Adipose tissue (tissue), 3 donors: ENCODE data around the gene FAM83C. TPM values are rescaled to one million over a fixed set of nuclear protein-coding genes. Genes with fewer than 3 reads are reported as not detected.

Source experiments
- H3K27ac ChIP-seq: one replicate; pipeline ENCODE4 v1.5.1; 2013; ENCODE audit warnings: low read depth, low read length
- WGBS, 3 donors: extraction: QIAGEN DNeasy Blood & Tissue Kit; methylation state at CpG; one replicate each; pipeline ENCODE4 v1.1.7; 2013; 5-methylcytosine and 5-hydroxymethylcytosine counted together
- polyA plus RNA-seq, 3 donors: library from polyadenylated mRNA; stranded (reverse); fragments of 200-250 nt; gene quantifications; one replicate each; pipeline ENCODE4 v1.2.3, GENCODE V29; 2013
- donor health status: healthy with polysubstance abuse.
- donor health status: Bipolar disorder and iron deficiency.
- donor health status: healthy.

The FAM83C gene
- polyA plus RNA-seq, 3 donors = 0.03 TPM; not detected in 2

GRCh38 chr20:35303735-35304491 lies 11.7 kb upstream of the FAM83C start:
- no peak overlapping the region for H3K27ac ChIP-seq
- 30 to 31% (median 31%) methylated on average over 17 to 18 of the region's 18 CpGs for WGBS, 3 donors

GRCh38 chr20:35303382-35303734 lies 11.1 kb upstream of the FAM83C start:
- WGBS, 3 donors = 74 to 84% (median 82%) methylated on average over 11 of the region's 11 CpGs
- H3K27ac ChIP-seq = no peak overlapping the region

GRCh38 chr20:35302421-35303335 lies 10.5 kb upstream of the FAM83C start:
- WGBS, 3 donors = 82 to 87% (median 86%) methylated on average over 6 of the region's 6 CpGs
- H3K27ac ChIP-seq = no peak overlapping the region

GRCh38 chr20:35301426-35301825 lies 9.2 kb upstream of the FAM83C start:
- 87 to 95% (median 94%) methylated on average over 2 of the region's 2 CpGs for WGBS, 3 donors
- H3K27ac ChIP-seq = no peak overlapping the region

- no peak overlapping the region for H3K27ac ChIP-seq
- 81 to 88% (median 82%) methylated on average over 4 of the region's 4 CpGs for WGBS, 3 donors
These were observed 8.4 kb upstream of the FAM83C start for GRCh38 chr20:35300469-35301262.

- WGBS, 3 donors = 58 to 69% (median 60%) methylated on average over 4 of the region's 4 CpGs
- H3K27ac ChIP-seq = no peak overlapping the region
These were observed 7.6 kb upstream of the FAM83C start for GRCh38 chr20:35299780-35300179.

GRCh38 chr20:35298264-35298663 lies 6.0 kb upstream of the FAM83C start:
- WGBS, 3 donors = 62 to 69% (median 64%) methylated on average over 5 of the region's 5 CpGs

GRCh38 chr20:35297740-35298139 lies 5.5 kb upstream of the FAM83C start:
- WGBS, 3 donors = 79 to 89% (median 86%) methylated on average over 12 to 14 of the region's 14 CpGs
- no peak overlapping the region for H3K27ac ChIP-seq

More at GRCh38 chr20:35298264-35298663, 6.0 kb upstream of the FAM83C start:
- H3K27ac ChIP-seq = no peak overlapping the region

- no peak overlapping the region for H3K27ac ChIP-seq
- 49 to 61% (median 55%) methylated on average over 8 of the region's 8 CpGs for WGBS, 3 donors
These were observed 4.9 kb upstream of the FAM83C start for GRCh38 chr20:35297155-35297554.

- 45 to 57% (median 48%) methylated on average over 9 of the region's 9 CpGs for WGBS, 3 donors
- no peak overlapping the region for H3K27ac ChIP-seq
These were observed 3.9 kb upstream of the FAM83C start for GRCh38 chr20:35296101-35296554.

GRCh38 chr20:35295674-35296073 lies 3.4 kb upstream of the FAM83C start:
- WGBS, 3 donors = 65 to 80% (median 74%) methylated on average over 8 of the region's 8 CpGs
- no peak overlapping the region for H3K27ac ChIP-seq

- no peak overlapping the region for H3K27ac ChIP-seq
- 65 to 74% (median 70%) methylated on average over 8 of the region's 8 CpGs for WGBS, 3 donors
These were observed 2.8 kb upstream of the FAM83C start for GRCh38 chr20:35295058-35295457.

- no peak overlapping the region for H3K27ac ChIP-seq
- WGBS, 3 donors = 39 to 62% (median 56%) methylated on average over 5 of the region's 5 CpGs
These were observed 2.1 kb upstream of the FAM83C start for GRCh38 chr20:35294293-35294685.

- no peak overlapping the region for H3K27ac ChIP-seq
- WGBS, 3 donors = 82 to 93% (median 90%) methylated on average over 19 of the region's 19 CpGs
These were observed 1.4 kb upstream of the FAM83C start for GRCh38 chr20:35293303-35294292.

- 64 to 76% (median 73%) methylated on average over 23 of the region's 23 CpGs for WGBS, 3 donors
- H3K27ac ChIP-seq = no peak overlapping the region
These were observed 470 bp upstream of the FAM83C start for GRCh38 chr20:35292504-35293285.

- no peak overlapping the region for H3K27ac ChIP-seq
- 82 to 87% (median 84%) methylated on average over 7 of the region's 7 CpGs for WGBS, 3 donors
These were observed 1.3 kb downstream of the FAM83C start for GRCh38 chr20:35290887-35291417.
